GM21737 (cell line): ENCODE results near the gene AHR.

Source experiments
- ATAC-seq: cut with Tn5 transposase; IDR thresholded peaks from one replicate; pipeline ENCODE4 v1.9.1; 2021; ENCODE audit warnings: mild to moderate bottlenecking, moderate library complexity; ENCODE audit not compliant: unreplicated experiment

Gene AHR

GRCh38 chr7:17298102-17298839, at the start of gene AHR:
Gene AHR, plus strand, starts transcription at chr7:17298652. Its CDS starts 613 bp downstream, at chr7:17299265.
- ATAC-seq = peak; percentile 61

DNA sequence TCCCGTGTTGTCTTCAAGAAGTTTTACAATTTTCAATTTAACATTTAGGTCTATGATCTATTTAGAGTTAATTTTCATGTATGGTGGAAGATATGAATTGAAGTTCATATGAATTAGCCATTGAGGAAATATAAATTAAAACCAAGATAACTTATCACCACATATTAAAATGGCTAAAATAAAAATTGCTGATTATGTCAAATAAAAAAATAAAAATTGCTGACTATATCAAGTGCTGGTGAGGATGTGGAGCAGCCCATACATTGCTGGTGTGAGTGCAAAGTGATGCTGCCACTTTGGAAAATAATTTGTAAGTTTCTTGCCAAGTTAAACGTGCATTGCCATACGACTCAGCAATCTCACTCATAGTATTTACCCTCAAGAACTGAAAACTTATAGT, 44.6 kb upstream of the AHR start:
- ATAC-seq = no peak

- no peak for ATAC-seq
Observed at GRCh38 chr7:17255926-17256325, 42.5 kb upstream of the AHR start.

- ATAC-seq = no peak
Observed at GRCh38 chr7:17256375-17256774, 42.1 kb upstream of the AHR start.

GRCh38 chr7:17266565-17266964, 31.9 kb upstream of the AHR start:
- ATAC-seq = no peak

DNA sequence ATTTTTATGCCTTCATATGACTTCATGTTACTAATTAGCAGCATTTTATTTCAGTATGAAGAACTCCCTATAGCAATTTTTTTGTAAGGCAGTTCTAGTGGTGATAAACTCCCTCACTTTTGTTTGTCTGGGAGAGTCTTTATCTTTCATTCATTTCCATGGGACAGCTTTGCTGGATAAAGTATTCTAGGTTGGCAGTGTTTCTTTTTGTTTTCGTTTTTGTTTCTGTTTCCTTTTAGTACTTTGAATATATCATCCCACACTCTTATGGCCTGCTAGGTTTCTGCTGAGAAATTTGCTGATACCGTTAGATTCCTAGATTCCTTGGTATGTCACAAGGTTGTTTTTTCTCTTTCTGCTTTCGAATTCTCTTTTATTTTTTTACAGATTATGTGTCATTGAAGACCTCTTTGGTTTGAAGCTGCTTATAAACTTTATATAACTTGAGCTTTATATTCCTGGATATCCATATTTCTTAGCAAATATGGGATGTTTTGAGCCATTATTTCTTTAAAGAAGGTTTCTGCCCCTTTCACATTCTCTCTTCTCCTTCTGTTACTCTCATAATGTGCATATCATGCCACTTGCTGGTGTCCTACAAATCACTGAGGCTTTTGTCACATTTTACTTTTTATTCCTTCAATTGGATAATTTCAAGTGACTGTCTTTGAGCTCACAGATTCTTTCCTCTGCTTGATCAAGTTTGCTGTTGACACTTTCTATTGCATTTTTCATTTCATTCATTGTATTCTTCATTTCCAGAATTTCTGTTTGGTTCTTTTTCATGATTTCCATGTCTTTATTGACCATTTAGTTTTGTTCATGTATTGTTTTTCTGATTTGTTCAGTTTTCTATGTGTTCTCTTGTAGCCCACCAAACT, 28.9 kb upstream of the AHR start:
- ATAC-seq = no peak

DNA sequence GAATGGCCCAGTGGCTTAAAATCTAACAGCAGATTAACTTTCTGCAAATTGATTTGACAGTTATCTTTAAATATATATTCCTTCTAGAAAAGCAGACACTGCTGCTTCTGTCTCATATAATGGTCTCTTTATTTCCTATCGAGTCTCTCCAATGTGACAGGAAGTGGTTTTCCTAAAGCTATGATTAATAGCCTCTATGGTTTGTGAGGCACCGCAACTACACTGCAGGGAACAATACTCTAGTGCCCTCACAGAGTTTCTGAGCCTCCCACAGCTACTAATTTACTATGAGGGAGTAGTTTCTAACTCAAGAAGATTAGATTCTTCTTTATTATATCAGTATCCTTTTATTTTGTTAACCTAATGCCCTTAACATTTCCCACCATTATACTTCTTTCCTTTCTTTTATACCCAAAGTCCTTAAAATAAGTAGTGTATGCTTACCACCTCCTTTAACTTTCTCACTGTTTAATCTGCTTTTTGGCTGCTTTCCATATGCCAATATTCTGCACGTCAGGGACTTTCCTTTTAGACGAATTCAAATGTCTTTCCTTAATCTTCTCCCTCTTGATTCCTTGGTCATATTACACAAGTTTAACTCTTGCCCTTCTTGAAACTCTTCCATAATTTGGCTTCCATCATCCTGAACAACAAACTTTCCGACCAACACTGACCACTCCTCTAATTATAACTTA, 23.8 kb upstream of the AHR start:
- ATAC-seq = no peak

DNA sequence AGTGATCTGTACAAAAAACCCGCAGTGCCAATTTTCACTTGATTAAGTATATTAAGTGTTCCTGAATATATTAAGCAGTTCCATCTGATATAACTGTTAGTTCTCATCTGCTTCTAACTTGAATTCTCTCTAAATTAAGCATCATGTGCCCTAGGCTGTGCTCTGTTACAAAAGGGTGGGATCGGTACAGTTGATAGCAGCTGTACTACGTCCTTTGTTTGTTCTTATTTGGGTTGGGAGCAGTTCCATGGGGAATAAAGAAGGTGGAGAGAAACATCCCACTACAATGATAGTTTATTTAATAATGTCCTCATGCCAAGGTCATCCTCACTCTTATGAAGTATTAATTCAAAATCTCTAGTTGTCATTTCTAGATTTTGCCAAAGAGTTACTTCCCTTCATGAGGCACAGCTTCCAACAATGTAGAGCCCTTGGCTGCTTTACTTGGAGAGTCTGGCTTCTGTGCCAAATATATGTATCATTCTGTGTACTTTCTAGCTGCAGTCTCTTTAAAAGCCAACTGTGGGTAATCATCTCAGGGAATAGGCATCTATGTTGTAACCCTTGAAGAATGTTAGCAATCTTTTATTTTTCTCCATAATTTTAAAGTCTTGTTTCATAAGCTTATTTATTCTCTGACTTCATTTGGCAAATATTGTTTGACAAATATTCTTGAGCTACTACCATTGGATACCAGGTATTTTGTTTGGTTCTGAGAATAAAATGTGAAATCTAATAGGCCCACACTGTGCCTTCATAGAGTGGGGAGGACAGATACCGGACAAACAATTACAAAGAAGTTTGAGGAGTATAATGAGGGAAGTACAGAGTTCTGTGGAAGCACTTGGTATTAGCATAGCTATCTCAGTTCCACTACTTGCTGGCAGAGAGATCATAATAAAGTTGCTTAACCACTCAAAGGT, 22.4 kb upstream of the AHR start:
- no peak for ATAC-seq

DNA sequence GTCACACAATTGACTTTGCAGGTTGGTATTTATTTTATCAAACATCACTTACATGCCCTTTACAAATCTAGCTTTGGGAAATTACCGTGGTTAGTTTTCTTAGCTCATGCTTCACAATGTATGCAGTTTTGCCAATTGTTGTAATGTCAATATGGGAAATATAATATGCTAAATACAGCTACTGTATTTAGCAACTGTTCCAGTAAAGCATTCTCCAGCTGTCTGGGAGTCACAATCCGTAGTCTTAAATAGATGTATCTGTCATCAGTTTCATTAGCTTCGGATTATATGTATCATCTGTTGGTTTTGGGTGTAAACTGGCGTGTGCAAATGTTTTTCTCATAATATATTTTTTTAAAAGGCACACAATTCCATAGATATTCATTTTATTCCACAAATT, 19.4 kb upstream of the AHR start:
- no peak for ATAC-seq

- no peak for ATAC-seq
Observed at GRCh38 chr7:17289074-17289645, 9.3 kb upstream of the AHR start.

DNA sequence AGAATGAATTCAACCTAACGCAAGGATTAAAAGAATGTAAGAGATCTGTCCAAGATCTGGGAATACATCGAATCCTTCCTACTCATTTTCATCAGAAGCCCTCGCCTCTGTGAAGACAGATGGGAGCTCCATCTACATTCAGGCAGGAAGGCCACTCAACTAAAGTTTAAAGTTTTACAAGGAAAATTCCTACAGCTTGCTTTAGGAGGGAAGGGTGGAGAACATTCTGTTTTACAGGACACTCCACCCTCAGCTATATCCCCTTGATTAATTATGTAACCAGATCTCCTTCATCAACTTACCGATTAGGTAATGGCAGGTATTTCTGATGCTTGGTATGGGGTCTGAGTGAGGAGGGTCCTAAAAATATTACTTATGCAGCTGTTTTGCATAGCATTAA, 5.6 kb upstream of the AHR start:
- no peak for ATAC-seq

GRCh38 chr7:17293481-17293880, 5.0 kb upstream of the AHR start:
- no peak for ATAC-seq

- ATAC-seq = no peak
Observed at GRCh38 chr7:17297243-17297642, 1.2 kb upstream of the AHR start.

DNA sequence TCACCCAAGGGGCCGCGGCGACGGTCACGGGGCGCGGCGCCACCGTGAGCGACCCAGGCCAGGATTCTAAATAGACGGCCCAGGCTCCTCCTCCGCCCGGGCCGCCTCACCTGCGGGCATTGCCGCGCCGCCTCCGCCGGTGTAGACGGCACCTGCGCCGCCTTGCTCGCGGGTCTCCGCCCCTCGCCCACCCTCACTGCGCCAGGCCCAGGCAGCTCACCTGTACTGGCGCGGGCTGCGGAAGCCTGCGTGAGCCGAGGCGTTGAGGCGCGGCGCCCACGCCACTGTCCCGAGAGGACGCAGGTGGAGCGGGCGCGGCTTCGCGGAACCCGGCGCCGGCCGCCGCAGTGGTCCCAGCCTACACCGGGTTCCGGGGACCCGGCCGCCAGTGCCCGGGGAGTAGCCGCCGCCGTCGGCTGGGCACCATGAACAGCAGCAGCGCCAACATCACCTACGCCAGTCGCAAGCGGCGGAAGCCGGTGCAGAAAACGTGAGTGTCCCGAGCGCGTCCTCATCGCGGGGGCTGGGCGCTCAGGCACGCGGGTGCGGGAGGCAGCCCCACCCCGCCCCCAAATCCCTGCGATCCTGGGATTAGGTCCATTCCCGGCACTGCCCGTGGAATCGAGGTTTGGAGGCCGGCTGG, 509 bp downstream of the AHR start:
- peak; percentile 31 for ATAC-seq

GRCh38 chr7:17299483-17299991, 1.1 kb downstream of the AHR start:
- ATAC-seq = peak; percentile 15

DNA sequence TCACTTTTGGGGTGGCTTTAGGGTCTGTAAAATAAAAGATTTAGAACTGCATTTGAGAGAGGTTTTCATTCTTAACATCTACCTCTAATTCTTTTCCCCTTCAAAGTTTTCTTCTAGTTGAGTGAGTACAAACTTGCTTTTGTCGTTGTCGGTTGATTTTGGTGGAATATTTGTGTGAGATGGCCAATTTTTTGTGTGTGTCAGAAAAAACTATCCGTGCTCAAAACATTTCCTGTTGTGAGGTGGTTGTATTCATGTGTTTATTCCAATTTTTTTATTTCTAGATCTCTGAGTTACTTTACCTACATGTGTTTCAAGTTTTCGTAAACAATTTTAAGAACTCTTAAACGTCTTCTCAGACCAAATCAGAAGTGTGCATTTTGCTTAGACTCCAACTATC, 1.6 kb downstream of the AHR start:
- no peak for ATAC-seq

DNA sequence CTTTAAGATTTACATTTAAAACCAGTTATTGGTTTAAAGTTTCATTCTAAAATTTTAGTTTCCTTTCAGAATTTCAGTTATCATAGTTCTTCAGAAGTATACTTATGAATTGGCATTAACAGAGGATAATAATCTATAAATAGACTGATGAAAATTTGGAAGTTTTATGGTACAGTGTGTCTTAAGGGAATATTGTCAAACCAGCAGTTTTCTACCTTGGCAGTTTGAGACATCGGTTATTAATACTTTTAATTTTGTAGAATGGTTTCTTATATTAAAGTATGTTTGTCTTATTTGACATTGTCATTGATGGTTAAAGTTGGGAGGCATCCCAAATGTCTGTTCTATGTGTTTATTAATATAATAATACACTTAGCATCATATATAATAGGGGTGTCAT, 2.0 kb downstream of the AHR start:
- no peak for ATAC-seq

GRCh38 chr7:17301471-17302456, 3.3 kb downstream of the AHR start:
- ATAC-seq = no peak
